GM18873 (cell line): Measurements from ENCODE around the gene H2AZ1.
"Not testable (repeated sequence)": the region's sequence is repeated elsewhere in the genome, so short reads cannot be mapped to it uniquely, and the experiment has no call there.

Source experiments
- ATAC-seq: cut with Tn5 transposase; IDR thresholded peaks from one replicate; pipeline ENCODE4 v1.9.1; 2021; ENCODE audit warnings: mild to moderate bottlenecking, moderate library complexity, moderate number of reproducible peaks; ENCODE audit not compliant: unreplicated experiment, low FRiP score

H2AZ1 gene

GRCh38 chr4:99949999-99950912 is at the start of gene H2AZ1:
Gene H2AZ1, minus strand, starts transcription at chr4:99950275. Its CDS starts 105 bp downstream, at chr4:99950170.
- ATAC-seq = peak; percentile 60

GRCh38 chr4:99998062-99998867 is 48.2 kb upstream of the H2AZ1 start:
- ATAC-seq = no peak

- ATAC-seq = no peak
Observed at GRCh38 chr4:99991741-99992140, 41.7 kb upstream of the H2AZ1 start.

- no peak for ATAC-seq
Observed at GRCh38 chr4:99987681-99988080, 37.6 kb upstream of the H2AZ1 start.

GRCh38 chr4:99986792-99987191 is 36.7 kb upstream of the H2AZ1 start:
- peak; percentile 44 for ATAC-seq

- ATAC-seq = no peak
Observed at GRCh38 chr4:99983289-99983943, 33.3 kb upstream of the H2AZ1 start.

GRCh38 chr4:99979872-99980271 is 29.8 kb upstream of the H2AZ1 start:
- no peak for ATAC-seq

- no peak for ATAC-seq
Observed at GRCh38 chr4:99971453-99972111, 21.5 kb upstream of the H2AZ1 start.

GRCh38 chr4:99968330-99968729 is 18.3 kb upstream of the H2AZ1 start:
- no peak for ATAC-seq

GRCh38 chr4:99966692-99967091 is 16.6 kb upstream of the H2AZ1 start:
- ATAC-seq = no peak

- no peak for ATAC-seq
Observed at GRCh38 chr4:99965674-99966350, 15.7 kb upstream of the H2AZ1 start.

- no peak for ATAC-seq
Observed at GRCh38 chr4:99965173-99965572, 15.1 kb upstream of the H2AZ1 start.

- no peak for ATAC-seq
Observed at GRCh38 chr4:99961711-99962110, 11.6 kb upstream of the H2AZ1 start.

GRCh38 chr4:99960648-99961047 is 10.6 kb upstream of the H2AZ1 start:
- ATAC-seq = no peak

GRCh38 chr4:99958207-99958606 is 8.1 kb upstream of the H2AZ1 start:
- not testable (repeated sequence) for ATAC-seq

- ATAC-seq = no peak
Observed at GRCh38 chr4:99950913-99951254, 809 bp upstream of the H2AZ1 start.

- peak; percentile 34 for ATAC-seq
Observed at GRCh38 chr4:99949034-99949998, 759 bp downstream of the H2AZ1 start.

- ATAC-seq = no peak
Observed at GRCh38 chr4:99947608-99948007, 2.5 kb downstream of the H2AZ1 start.

- no peak for ATAC-seq
Observed at GRCh38 chr4:99947190-99947578, 2.9 kb downstream of the H2AZ1 start.
